Stomach (tissue), 4 donors: ENCODE measurements around the gene KATNAL2.

Source experiments
- CTCF ChIP-seq, 7 experiments: fragments of 450-650 bp in 4 of 7; fragments of 200-600 bp in 3 of 7; sonication (generic) in 3 of 7; IDR thresholded peaks; one replicate each; pipeline ENCODE4 v1.5.1; 2016 to 2019; ENCODE audit warnings: antibody characterized with exemption in 7 of 7, control low read depth in 2 of 7, mild to moderate bottlenecking in 1 of 7
- POLR2A ChIP-seq, 4 donors: fragments of 450-650 bp; IDR thresholded peaks; one replicate each; pipeline ENCODE4 v1.6.1; 2016; ENCODE audit warnings: antibody characterized with exemption in 4 of 4, control low read depth in 2 of 4, mild to moderate bottlenecking in 1 of 4, moderate library complexity in 1 of 4

GRCh38 chr18:47040982-47041381 is 123.6 kb downstream of the KATNAL2 start:
- no peak for TF ChIP-seq CTCF (IDR thresholded peaks at IDR 0.05)
- TF ChIP-seq POLR2A (IDR thresholded peaks at IDR 0.05): no peak
